HEK293T (cell line): Measurements from ENCODE around the gene PRKCH.

ENCODE experiments used
- ARNT ChIP-seq: fragments of 450-650 bp; IDR thresholded peaks from 2 replicates; pipeline ENCODE4 v1.6.1; 2017; ENCODE audit warnings: mild to moderate bottlenecking
- BHLHE40 ChIP-seq: fragments of 450-650 bp; IDR thresholded peaks from 2 replicates; pipeline ENCODE4 v1.6.1; 2016; ENCODE audit warnings: mild to moderate bottlenecking, moderate library complexity, borderline replicate concordance
- CTBP1 ChIP-seq: fragments of 450-650 bp; IDR thresholded peaks from 2 replicates; pipeline ENCODE4 v1.6.1; 2016; ENCODE audit warnings: borderline replicate concordance
- FOXK2 ChIP-seq: fragments of 450-650 bp; IDR thresholded peaks from 2 replicates; pipeline ENCODE4 v1.6.1; 2016; ENCODE audit warnings: mild to moderate bottlenecking
- L3MBTL2 ChIP-seq: fragments of 450-650 bp; conservative IDR thresholded peaks from 2 replicates; pipeline ENCODE4 v1.6.1; 2016; ENCODE audit warnings: mild to moderate bottlenecking
- PKNOX1 ChIP-seq: fragments of 450-650 bp; IDR thresholded peaks from 2 replicates; pipeline ENCODE4 v1.6.1; 2016
- SUZ12 ChIP-seq: fragments of 450-650 bp; IDR thresholded peaks from 2 replicates; pipeline ENCODE4 v1.6.1; 2016; ENCODE audit warnings: mild to moderate bottlenecking
- TARDBP ChIP-seq: fragments of 450-650 bp; IDR thresholded peaks from 2 replicates; pipeline ENCODE4 v1.6.1; 2016

- TF ChIP-seq SUZ12 (no peak), ARNT (no peak), PKNOX1 (no peak), TARDBP (no peak), FOXK2 (no peak), BHLHE40 (no peak), L3MBTL2 (no peak), CTBP1 (no peak)
Observed at GRCh38 chr14:61544448-61545330, 223.3 kb downstream of the PRKCH start.
